Measurements from ENCODE around the gene MPIG6B. TPM values are rescaled to one million over a fixed set of nuclear protein-coding genes. Genes with fewer than 3 reads are reported as not detected.

MPIG6B gene
- total RNA-seq, 1 donor from 2014 or later = not detected

DNA sequence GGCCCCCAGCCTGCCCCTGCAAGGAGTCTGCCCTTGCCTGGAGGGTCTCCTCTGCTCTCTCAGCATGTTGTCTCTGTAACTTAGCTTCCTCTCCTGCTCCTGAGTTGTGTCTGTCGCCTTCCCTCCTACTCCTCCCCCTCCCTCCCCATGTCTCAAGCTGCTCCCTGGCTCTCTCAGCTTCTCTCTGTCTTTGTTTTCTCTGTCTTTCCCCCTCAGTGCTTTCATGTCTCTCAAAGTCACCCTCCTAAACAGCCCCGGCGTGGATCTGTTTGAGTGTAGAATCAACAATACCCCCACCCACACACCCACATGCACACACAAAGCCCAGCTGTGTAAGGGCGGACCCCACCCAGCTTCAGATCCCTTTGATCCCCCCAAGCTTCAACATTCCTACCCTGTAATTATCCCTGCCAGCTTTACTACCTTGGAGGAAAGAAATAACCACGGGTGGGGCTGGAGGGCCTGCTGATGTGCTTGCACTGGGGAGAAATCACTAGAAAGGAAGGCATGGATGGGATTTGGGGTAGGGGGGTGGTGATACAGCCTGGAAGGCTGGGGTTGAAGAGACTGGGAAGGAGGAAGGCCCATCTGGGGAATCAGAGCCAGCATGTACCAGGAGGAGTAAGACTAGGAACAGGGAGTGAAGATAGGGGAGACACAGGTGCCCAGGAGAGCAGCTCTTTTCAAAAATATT, 9.0 kb upstream of the MPIG6B start:
- Mint-ChIP-seq H3K27ac (ENCODE audit: unreplicated experiment) (no peak overlapping the region), H3K4me3 (ENCODE audit: unreplicated experiment) (no peak overlapping the region), H3K4me1 (ENCODE audit: low read depth) (no peaks in the 10 kb centered on the region), H3K27me3 (ENCODE audit: low read depth) (peaks cover 2% of the 10 kb centered on the region), H3K9me3 (ENCODE audit: low read depth) (no peaks in the 10 kb centered on the region), H3K36me3 (ENCODE audit: low read depth) (no peaks in the 10 kb centered on the region)
- DNase-seq (ENCODE audit: low spot score) = no peak
- TF ChIP-seq, protein P1, sequence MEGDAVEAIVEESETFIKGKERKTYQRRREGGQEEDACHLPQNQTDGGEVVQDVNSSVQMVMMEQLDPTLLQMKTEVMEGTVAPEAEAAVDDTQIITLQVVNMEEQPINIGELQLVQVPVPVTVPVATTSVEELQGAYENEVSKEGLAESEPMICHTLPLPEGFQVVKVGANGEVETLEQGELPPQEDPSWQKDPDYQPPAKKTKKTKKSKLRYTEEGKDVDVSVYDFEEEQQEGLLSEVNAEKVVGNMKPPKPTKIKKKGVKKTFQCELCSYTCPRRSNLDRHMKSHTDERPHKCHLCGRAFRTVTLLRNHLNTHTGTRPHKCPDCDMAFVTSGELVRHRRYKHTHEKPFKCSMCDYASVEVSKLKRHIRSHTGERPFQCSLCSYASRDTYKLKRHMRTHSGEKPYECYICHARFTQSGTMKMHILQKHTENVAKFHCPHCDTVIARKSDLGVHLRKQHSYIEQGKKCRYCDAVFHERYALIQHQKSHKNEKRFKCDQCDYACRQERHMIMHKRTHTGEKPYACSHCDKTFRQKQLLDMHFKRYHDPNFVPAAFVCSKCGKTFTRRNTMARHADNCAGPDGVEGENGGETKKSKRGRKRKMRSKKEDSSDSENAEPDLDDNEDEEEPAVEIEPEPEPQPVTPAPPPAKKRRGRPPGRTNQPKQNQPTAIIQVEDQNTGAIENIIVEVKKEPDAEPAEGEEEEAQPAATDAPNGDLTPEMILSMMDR (IDR thresholded peaks at IDR 0.05) = no peak

DNA sequence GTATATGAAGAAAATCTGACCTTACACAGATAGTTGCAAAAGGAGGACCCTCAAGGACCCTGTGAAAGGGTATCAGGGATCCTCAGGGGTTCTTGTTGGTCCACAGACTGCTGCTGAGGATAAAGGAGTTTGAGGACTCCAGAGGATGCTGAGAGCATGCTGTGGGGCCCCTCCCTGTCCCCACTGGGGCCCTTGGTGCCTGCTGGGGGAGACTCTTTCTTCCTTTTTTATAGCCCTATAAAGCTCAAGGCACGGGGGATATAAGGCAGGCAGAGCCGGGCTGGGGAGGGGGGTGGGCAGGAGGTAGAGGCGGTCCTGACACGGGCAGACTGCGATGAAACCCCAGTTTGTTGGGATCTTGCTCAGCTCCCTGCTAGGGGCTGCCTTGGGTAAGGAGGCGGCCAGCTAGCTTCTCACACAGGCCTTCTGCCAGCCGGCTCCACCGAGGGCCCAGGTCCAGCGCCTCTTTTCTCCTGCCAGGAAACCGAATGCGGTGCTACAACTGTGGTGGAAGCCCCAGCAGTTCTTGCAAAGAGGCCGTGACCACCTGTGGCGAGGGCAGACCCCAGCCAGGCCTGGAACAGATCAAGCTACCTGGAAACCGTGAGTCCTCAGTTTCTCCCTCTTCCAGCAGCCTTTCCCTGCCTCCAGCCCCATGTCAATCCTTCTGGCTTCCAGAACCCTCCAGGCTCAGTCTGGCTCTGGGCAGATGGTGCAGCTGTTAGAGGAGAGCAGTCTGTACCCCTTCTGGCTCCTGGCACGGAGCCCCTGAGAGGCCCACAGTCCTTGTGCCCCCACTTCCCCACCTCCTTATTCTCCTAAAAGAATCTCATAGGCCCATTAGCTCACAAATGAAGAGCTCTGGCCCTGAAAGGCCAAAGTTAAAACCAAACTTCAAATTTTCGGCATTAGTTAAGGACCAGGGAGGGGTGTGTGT, 7.9 kb upstream of the MPIG6B start, which contains the start of gene LY6G6D:
LY6G6D (plus strand) TSS at position 327 of the 937 bp plus-strand sequence; CDS start at position 335, 8 bp downstream.
- H3K9me3 Mint-ChIP-seq (ENCODE audit: low read depth) = no peaks in the 10 kb centered on the region
- no peaks in the 10 kb centered on the region for H3K4me1 Mint-ChIP-seq (ENCODE audit: low read depth)
- peaks cover 2% of the 10 kb centered on the region for H3K27me3 Mint-ChIP-seq (ENCODE audit: low read depth)
- no peak within 1 kb of the TSS for H3K27ac Mint-ChIP-seq (ENCODE audit: unreplicated experiment)
- H3K36me3 Mint-ChIP-seq (ENCODE audit: low read depth) = no peaks in the 10 kb centered on the region
- no peak for DNase-seq (ENCODE audit: low spot score)
- no peak within 1 kb of the TSS for H3K4me3 Mint-ChIP-seq (ENCODE audit: unreplicated experiment)
- TF ChIP-seq, protein P1 (IDR thresholded peaks at IDR 0.05) = no peak

DNA sequence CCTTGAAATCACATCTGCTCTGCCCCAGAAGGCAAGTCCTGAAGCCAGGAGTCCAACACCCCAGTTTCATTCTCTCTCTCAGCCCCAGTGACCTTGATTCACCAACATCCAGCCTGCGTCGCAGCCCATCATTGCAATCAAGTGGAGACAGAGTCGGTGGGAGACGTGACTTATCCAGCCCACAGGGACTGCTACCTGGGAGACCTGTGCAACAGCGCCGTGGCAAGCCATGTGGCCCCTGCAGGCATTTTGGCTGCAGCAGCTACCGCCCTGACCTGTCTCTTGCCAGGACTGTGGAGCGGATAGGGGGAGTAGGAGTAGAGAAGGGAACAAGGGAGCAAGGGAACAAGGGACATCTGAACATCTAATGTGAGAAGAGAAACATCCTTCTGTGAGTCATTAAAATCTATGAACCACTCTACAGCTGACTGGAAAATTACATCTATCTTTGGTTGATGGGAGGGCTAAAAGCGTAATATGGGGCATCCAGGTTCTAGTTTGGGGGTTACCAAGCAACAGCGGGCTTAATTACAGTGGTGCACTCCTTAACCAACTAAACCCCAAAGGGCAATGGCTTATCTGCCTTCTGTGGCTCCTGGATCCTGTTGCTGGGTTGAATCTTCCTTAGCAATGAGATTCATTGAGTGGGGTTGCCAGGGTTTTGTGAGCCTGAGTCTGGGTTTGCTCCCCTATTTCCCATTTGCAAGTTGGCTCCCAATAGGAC, 5.5 kb upstream of the MPIG6B start:
- Mint-ChIP-seq H3K27me3 (ENCODE audit: low read depth) (peaks cover under 1% of the 10 kb centered on the region), H3K36me3 (ENCODE audit: low read depth) (no peaks in the 10 kb centered on the region), H3K4me1 (ENCODE audit: low read depth) (no peaks in the 10 kb centered on the region), H3K9me3 (ENCODE audit: low read depth) (no peaks in the 10 kb centered on the region), H3K4me3 (ENCODE audit: unreplicated experiment) (no peak overlapping the region), H3K27ac (ENCODE audit: unreplicated experiment) (no peak overlapping the region)
- TF ChIP-seq, protein P1 (IDR thresholded peaks at IDR 0.05) = no peak
- DNase-seq (ENCODE audit: low spot score) = no peak

DNA sequence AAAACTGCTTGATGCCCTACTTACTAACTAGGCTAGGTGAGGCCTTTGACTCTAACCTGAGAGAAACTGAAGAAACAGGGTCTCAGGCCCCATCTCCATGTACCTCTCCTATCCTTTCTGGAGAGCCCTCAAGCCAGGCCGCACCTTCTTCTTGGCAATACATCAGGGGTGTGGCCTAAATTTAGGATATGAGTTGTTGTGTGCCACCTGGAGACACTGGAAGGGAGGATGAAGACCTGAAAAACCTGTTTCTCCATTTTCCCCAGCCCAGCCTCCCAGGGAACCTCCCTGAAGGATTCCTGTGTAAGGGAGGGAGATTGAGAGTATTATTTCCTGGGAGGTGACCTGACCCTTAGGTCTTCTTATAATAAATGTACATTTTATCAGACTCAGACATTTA, 4.9 kb upstream of the MPIG6B start:
- Mint-ChIP-seq H3K36me3 (ENCODE audit: low read depth) (no peaks in the 10 kb centered on the region), H3K27me3 (ENCODE audit: low read depth) (no peaks in the 10 kb centered on the region), H3K4me3 (ENCODE audit: unreplicated experiment) (no peak overlapping the region), H3K4me1 (ENCODE audit: low read depth) (no peaks in the 10 kb centered on the region), H3K9me3 (ENCODE audit: low read depth) (no peaks in the 10 kb centered on the region), H3K27ac (ENCODE audit: unreplicated experiment) (no peak overlapping the region)
- TF ChIP-seq, protein P1 (IDR thresholded peaks at IDR 0.05) = no peak
- DNase-seq (ENCODE audit: low spot score) = no peak

DNA sequence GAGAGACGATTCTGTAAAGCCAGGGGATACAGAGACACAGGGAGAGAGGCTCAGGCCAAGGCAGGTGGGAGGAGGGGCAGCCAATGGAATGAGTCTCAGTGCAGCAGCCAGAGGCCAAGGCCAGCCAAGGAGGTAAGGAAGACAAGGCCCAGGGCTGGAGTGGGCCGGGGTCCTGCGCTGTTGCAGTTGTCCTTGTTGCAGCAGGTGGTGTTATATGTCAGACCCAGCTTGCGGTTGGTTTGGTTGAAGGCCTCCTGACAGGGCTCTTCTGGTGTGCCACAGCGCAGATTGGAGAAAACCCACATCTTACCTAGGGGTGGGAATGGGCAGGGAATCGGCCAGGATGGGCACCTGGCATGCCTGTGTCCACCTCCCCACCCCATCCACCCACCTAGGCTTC, 4.2 kb upstream of the MPIG6B start:
- Mint-ChIP-seq H3K4me1 (ENCODE audit: low read depth) (no peaks in the 10 kb centered on the region), H3K4me3 (ENCODE audit: unreplicated experiment) (no peak overlapping the region), H3K27me3 (ENCODE audit: low read depth) (no peaks in the 10 kb centered on the region), H3K36me3 (ENCODE audit: low read depth) (no peaks in the 10 kb centered on the region), H3K9me3 (ENCODE audit: low read depth) (no peaks in the 10 kb centered on the region), H3K27ac (ENCODE audit: unreplicated experiment) (no peak overlapping the region)
- DNase-seq (ENCODE audit: low spot score) = no peak
- TF ChIP-seq, protein P1 (IDR thresholded peaks at IDR 0.05) = no peak
